GM12891 (cell line): ENCODE measurements around the gene OLA1.

Experiments used
- DNase-seq: peaks from one replicate; pipeline ENCODE4 v3.0.0; 2011; ENCODE audit warnings: low spot score; ENCODE audit not compliant: insufficient read length
- FAIRE-seq: peaks from 2 replicates; lab custom pipeline; 2011; peaks lifted over from hg19 to GRCh38; lab: Jason Lieb, UNC
- PAX5 ChIP-seq: IDR thresholded peaks from 2 replicates; pipeline ENCODE4 v1.6.1; 2011; ENCODE audit warnings: low read length, moderate library complexity, mild to moderate bottlenecking; ENCODE audit not compliant: insufficient read depth, severe bottlenecking
- POLR2A ChIP-seq: IDR thresholded peaks from 2 replicates; pipeline ENCODE4 v1.6.1; 2011; ENCODE audit warnings: low read depth, low read length, control low read depth
- POLR2AphosphoS5 ChIP-seq: IDR thresholded peaks from 2 replicates; pipeline ENCODE4 v1.6.1; 2011; ENCODE audit warnings: low read depth, low read length, control low read depth
- POU2F2 ChIP-seq: IDR thresholded peaks from 2 replicates; pipeline ENCODE4 v1.6.1; 2011; ENCODE audit warnings: low read depth, mild to moderate bottlenecking, control low read depth, low read length, moderate library complexity
- SPI1 ChIP-seq: IDR thresholded peaks from 2 replicates; pipeline ENCODE4 v1.6.1; 2011; ENCODE audit warnings: low read depth, low read length, control low read depth
- TAF1 ChIP-seq: IDR thresholded peaks from 2 replicates; pipeline ENCODE4 v1.6.1; 2011; ENCODE audit warnings: low read depth, low read length, control low read depth

OLA1 gene

DNA sequence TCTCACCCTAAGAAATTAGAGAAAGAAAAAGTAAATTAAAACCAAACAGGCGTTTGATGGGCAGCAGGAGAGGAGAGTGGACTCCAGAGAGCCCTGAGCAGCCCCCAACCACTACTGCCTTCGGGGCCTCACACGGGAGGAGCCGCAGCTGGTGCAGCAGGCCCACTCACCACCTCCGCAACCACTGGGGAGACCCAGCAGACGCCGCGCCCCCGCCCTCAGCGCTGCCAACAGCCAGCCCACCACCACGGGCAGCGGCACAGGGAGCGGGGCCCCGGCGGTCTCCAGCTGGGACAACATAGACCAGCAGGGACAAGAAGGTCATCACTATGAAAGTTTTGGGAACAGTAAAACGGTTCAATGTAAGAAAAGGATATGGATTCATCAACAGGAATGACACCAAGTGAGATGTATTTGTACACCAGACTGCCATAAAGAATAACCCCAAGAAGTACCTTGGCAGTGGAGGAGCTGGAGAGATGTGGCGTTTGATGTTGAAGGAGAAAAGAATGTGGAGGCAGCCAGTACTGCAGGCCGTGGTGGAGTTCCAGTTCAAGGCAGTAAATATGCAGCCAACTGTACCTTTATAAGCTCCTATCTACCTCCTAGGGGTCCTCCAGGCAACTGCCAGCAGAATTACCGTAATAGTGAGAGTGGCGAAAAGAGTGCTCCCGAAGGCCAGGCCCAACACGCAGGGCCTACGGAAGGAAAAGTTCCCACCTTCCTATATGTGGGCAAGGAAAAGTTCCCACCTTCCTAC, 76.5 kb downstream of the OLA1 start:
- TF ChIP-seq POLR2A (no peak), TAF1 (no peak), POU2F2 (no peak)
- DNase-seq (no peak), FAIRE-seq (no peak)

DNA sequence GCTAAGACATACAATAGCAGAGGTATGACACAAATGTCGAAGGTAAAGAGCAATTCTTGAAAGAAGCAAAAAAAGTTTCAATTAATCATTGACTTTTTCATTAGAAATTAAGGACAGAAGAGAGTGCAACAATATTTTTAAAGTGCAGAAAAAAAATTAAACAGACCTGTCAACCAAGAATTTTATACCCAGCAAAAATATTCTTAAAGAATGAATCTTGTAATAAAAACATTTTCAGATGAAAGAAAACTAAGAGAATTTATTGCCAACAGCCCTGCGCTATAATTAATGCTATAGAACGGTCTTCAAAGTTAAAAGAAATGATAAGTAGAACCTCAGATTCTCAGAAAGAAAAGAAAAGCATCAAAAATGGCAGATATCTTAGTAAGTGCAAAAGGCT, 79.0 kb downstream of the OLA1 start:
- TF ChIP-seq POU2F2 (no peak), POLR2AphosphoS5 (no peak), PAX5 (no peak), SPI1 (no peak), POLR2A (no peak), TAF1 (no peak)

DNA sequence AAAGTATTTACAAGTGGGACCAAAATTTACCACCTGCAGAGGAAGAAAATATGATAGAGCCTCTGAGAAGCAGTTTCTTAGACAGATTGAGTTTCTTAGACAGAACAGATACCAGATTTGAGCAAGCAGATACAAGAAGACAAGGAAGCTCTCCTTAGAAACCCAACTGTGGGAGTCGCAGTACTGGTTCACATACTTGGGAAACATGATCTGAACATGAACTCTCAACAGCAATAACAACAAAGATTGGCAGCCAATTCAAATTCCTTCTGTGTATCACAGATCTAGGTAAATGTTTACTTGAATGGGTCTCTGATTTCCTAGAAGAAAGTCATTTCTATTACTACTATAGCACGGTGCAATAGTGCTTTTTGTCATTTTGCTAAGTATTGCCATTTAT, 82.1 kb downstream of the OLA1 start:
- DNase-seq (no peak), FAIRE-seq (no peak)
- TF ChIP-seq TAF1 (no peak), POLR2AphosphoS5 (no peak), POU2F2 (no peak), SPI1 (no peak), POLR2A (no peak), PAX5 (no peak)

More for the DNA sequence above, 79.0 kb downstream of the OLA1 start:
- no peak for DNase-seq
- no peak for FAIRE-seq

DNA sequence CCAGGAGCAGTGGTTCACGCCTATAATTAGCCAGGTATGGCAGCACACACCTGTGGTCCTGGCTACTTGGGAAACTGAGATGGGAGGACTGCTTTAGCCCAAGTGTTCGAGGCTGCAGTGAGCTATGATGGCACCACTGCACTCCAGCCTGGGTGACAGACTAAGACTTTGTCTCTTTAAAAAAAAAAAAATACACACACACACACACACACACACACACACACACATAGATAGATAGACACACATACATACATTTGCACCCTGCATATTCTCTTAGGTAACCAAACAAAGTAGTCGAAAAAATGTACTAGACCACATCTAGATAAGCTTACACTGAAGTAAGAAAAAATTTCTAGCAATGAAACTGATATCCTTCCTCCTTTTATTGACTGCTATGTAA, 86.8 kb downstream of the OLA1 start:
- FAIRE-seq: no peak
- no peak for DNase-seq
- TF ChIP-seq TAF1 (no peak), SPI1 (no peak), POLR2AphosphoS5 (no peak), POU2F2 (no peak), POLR2A (no peak)

DNA sequence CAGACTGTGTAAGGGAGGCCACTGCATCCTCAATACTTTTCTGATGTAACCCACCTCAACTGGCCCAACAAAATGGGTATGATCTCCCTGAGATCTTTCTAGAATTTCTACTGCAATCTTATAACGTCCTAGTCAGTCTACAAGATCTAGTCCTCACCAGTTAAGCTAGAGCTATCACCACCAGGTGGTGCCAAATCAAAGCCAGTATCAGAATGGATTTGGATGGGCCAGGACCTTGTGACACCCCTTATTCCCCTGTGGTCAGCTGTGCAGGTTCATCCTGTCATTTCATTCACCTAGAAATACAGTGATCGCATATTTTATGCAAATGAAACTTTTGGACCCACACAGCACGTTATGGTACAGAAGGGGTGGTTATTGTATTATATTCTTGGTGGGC, 90.3 kb downstream of the OLA1 start:
- DNase-seq (peak; percentile 14), FAIRE-seq (peak; percentile 82)
- TF ChIP-seq POU2F2 (no peak), POLR2A (no peak), POLR2AphosphoS5 (no peak), PAX5 (no peak), TAF1 (no peak), SPI1 (no peak)

DNA sequence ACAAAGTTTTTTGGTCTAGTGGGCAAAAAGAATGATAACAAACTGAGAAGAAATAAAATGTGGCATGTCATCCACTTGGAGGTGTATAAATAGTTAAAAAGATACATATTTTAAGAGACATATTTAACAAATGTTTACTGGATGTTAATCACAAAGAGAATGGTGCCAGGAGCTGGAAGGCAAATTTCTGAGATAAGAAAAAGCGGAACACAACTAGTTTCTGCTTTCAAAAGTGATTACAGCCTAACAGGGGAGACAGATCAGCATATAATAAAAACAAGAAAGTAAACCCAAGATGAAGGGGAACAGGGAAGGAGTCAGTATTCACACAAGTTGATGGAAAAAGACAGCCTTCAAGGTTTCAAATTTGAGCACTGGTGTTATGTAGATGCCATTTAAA, 91.3 kb downstream of the OLA1 start:
- DNase-seq (no peak), FAIRE-seq (no peak)
- no peak for TF ChIP-seq POLR2A
- no peak for TF ChIP-seq POLR2AphosphoS5
- no peak for TF ChIP-seq SPI1
- TF ChIP-seq PAX5: no peak
- no peak for TF ChIP-seq TAF1

DNA sequence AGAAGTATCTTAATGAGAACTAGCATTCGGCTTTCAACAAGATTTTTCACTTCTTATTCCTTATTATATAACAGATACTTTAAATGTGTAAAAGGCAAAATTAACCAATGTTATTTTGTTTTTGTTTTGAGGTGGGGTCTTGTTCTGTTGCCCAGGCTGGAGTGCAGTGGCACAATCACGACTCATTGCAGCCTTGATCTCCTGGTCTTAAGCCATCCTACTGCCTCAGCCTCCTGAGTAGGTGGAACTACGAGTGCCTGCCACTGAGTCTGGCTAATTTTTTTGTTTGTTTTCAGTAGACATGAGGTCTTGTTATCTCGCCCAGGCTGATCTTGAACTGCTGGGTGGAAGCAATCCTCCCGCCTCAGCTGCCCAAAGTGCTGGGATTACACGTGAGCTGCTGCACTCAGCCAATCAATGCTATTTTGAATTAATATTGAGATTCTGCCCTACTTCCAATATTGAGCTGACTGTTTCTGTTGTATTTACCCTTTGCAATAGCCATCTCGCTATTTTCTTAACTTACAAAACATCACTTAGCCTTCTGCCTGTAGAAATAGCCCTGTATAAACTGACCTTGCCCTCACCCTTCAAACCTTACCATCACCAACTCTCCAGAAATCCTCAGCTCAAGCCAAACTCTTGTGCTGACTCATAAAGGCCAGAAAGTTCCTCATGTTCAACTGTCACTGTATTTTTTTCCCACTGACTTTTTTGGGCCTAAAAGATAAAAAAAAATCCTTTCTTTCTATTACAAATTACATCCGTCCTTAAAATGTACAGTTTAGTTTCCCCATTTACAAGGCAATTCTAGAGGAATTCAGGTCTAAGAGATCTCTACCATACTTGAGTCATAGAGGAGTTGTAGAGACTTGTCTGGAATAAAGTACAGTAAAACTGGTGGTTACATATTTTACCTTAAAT, 94.3 kb downstream of the OLA1 start:
- DNase-seq (no peak), FAIRE-seq (no peak)
- TF ChIP-seq PAX5 (no peak), POU2F2 (no peak), SPI1 (no peak), POLR2A (no peak)

DNA sequence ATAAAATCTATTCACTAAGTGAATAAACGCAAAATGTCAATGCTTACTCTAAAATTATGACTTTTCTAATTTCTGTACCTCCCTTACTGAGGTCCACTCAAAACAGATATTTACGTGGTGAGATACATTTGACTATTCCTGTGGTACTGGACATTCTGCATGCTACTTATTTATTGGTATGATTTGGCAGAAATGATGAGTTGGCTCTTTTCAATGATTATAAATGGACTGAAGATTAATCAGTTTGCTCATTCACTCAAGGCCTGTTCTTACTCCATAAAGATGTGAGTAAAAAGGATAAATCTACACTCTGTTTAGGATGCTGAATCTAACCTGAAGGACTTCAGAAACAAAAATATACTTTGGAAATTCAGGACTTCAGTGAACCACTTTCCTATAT, 98.8 kb downstream of the OLA1 start:
- TF ChIP-seq PAX5: no peak
- TF ChIP-seq POLR2A: no peak
- no peak for TF ChIP-seq POLR2AphosphoS5
- TF ChIP-seq TAF1: no peak
- DNase-seq (no peak), FAIRE-seq (no peak)

DNA sequence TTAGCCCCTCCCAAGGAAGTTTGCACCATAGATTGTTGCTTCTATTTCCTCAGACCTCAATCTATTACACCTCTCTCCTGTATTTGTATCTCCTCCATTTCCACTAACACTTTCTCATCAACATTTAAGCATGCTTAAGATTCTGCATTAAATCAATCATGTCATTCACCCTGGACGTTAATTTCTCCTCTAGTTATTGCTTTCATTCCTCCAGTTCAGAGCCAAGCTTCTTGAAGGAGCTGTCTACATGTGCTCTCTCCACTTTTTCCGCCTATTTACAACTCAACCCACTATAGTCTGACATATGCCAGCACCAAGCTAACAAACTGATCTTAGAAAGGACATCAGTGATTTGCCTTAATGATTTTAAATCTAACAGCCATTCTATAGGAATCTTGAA, 99.5 kb downstream of the OLA1 start:
- DNase-seq (no peak), FAIRE-seq (no peak)
- TF ChIP-seq SPI1 (no peak), POLR2AphosphoS5 (no peak), POU2F2 (no peak), TAF1 (no peak), POLR2A (no peak), PAX5 (no peak)

DNA sequence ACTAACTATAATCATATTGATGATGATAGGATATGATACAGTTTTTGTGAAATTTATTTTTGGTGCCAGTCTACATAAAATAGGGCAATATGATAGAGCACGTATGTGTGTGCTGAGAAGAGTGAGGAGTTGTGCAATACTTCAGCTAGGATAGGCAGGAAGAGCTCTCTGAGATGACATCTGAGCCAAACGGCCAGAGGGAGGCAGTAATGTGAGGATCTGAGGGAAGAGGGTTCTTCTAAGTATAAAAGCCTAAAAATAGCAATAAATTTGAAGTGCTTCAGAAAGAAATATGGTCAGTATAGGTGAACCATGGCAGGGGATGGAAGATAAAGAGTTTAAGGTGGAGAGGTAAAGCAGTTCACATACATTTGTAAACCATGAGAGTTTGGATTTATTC, 102.5 kb downstream of the OLA1 start:
- DNase-seq: no peak
- TF ChIP-seq POU2F2: no peak
- TF ChIP-seq POLR2A: no peak
- no peak for TF ChIP-seq TAF1
- TF ChIP-seq POLR2AphosphoS5: no peak
- no peak for TF ChIP-seq SPI1
- TF ChIP-seq PAX5: no peak
- FAIRE-seq: no peak
